Measurements from ENCODE around the gene PI4KA. TPM values are rescaled to one million over a fixed set of nuclear protein-coding genes. Genes with fewer than 3 reads are reported as not detected.
"Not testable (repeated sequence)": the region's sequence is repeated elsewhere in the genome, so short reads cannot be mapped to it uniquely, and the experiment has no call there.

The PI4KA gene
- total and polyA plus RNA-seq, 10 donors, result 29.8 to 143 (median 108) TPM

DNA sequence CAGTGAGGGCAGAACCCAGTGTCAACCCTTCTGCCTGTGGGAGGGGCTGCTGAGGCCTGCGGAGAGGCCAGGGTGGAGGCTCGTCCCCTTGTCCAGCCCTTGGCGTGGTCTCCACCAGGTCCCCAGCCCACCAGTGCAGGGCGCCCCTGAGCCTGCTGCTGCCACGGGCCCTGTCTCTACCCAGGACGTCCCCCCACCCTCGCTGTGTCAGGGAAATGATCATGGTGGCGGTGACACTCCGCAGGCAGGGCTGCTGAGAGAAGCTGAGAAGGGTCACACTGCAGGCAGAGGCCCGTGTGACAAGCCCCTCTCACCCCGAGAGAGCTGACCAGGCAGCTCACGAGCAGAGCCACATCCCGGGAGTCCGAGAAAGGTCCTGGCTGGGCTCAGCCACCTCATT lies 164.4 kb downstream of the PI4KA start:
- H3K36me3 ChIP-seq; H3K4me3 ChIP-seq; H3K27ac ChIP-seq; H3K4me1 ChIP-seq; H3K9me3 ChIP-seq; intact Hi-C loops (cut with DNase I; ENCODE audit: low total_unique reads); DNase-seq; H3K27me3 ChIP-seq (replicated peaks in 1 of 7): not testable (repeated sequence)
- WGBS, 5 donors, result 73 to 91% (median 84%) methylated on average over 3 to 8 of the region's 14 CpGs; no CpG with 5 or more reads in 1 of the 5 donors

GRCh38 chr22:20692926-20693325 lies 165.7 kb downstream of the PI4KA start:
- H3K4me1 ChIP-seq; H3K27me3 ChIP-seq (replicated peaks in 1 of 7); H3K9me3 ChIP-seq; H3K27ac ChIP-seq; DNase-seq; H3K4me3 ChIP-seq; H3K36me3 ChIP-seq; intact Hi-C loops (cut with DNase I; ENCODE audit: low total_unique reads): not testable (repeated sequence)
- 81 to 93% (median 86%) methylated on average over 7 of the region's 7 CpGs for WGBS, 5 donors

DNA sequence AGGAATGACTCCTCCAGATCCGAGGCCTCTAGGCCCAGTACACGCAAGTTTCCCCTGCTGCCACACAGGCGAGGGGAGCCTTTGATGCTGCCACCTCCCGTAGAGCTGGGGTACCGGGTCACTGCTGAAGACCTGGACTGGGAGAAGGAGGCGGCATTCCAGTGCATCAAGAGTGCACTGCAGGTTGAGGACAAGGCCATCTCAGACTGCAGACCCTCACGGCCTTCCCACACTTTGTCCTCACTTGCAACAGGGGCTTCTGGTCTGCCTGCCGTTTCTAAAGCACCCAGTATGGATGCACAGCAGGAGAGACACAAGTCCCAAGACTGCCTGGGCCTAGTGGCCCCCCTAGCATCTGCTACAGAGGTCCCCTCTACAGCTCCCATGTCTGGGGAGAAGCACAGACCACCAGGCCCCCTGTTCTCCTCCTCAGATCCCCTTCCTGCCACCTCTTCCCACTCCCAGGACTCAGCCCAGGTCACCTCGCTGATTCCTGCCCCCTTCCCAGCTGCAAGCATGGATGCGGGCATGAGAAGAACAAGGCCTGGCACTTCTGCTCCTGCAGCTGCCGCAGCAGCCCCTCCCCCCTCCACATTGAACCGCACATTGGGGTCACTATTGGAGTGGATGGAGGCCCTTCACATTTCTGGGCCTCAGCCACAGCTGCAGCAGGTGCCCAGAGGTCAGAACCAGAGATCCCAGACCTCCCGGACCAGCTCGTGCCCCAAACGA lies 167.9 kb downstream of the PI4KA start:
- H3K9me3 ChIP-seq; H3K4me1 ChIP-seq; DNase-seq; intact Hi-C loops (cut with DNase I; ENCODE audit: low total_unique reads); H3K36me3 ChIP-seq; H3K27ac ChIP-seq; H3K4me3 ChIP-seq; H3K27me3 ChIP-seq (replicated peaks in 1 of 7): not testable (repeated sequence)
- 82 to 93% (median 92%) methylated on average over 8 to 15 of the region's 15 CpGs for WGBS, 5 donors

- H3K4me1 ChIP-seq; H3K4me3 ChIP-seq; H3K27ac ChIP-seq; intact Hi-C loops (cut with DNase I; ENCODE audit: low total_unique reads); DNase-seq; H3K36me3 ChIP-seq; H3K9me3 ChIP-seq; H3K27me3 ChIP-seq (replicated peaks in 1 of 7): not testable (repeated sequence)
- WGBS, 5 donors, result 94 to 97% (median 95%) methylated on average over 24 to 29 of the region's 29 CpGs
Measured at GRCh38 chr22:20687356-20688172, 171.0 kb downstream of the PI4KA start.

GRCh38 chr22:20685764-20686163 lies 172.8 kb downstream of the PI4KA start:
- 83 to 95% (median 93%) methylated on average over 11 of the region's 11 CpGs for WGBS, 5 donors
- DNase-seq; H3K9me3 ChIP-seq; H3K4me3 ChIP-seq; H3K4me1 ChIP-seq; H3K36me3 ChIP-seq; H3K27ac ChIP-seq; intact Hi-C loops (cut with DNase I; ENCODE audit: low total_unique reads); H3K27me3 ChIP-seq (replicated peaks in 1 of 7): not testable (repeated sequence)

DNA sequence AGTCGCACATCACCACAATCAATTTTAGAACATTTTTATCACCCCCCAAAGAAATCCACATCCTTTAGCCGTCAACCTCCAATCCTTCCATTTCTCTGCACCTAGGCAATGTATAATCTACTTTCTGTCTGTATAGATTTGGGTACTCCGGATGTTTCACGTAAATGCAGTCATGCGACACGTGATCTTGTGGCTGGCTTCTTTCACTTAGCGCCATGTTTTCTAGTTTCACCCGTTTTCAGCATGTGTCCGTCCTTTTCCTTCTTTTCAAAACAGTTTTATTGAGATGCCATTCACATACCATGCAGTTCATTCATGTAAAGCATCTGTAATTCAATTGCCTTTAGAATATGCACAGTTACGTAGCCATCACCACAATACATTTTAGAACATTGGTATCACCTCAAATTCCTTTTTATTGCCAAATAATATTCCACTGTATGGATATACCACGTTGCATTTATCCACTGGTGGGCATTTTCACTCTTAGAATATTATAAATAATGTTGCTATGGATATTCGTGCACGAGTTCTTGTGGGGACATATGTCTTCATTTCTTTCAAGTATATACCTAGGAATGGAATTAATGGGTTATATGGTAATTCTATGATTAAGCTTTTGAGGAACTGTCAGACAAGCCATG lies 179.7 kb downstream of the PI4KA start:
- H3K27ac ChIP-seq; H3K4me3 ChIP-seq; H3K9me3 ChIP-seq; H3K36me3 ChIP-seq; DNase-seq; H3K4me1 ChIP-seq; intact Hi-C loops (cut with DNase I; ENCODE audit: low total_unique reads): not testable (repeated sequence)
- H3K27me3 ChIP-seq (replicated peaks in 1 of 7), result peaks cover 0 to 11% (median 0%) of the 10 kb centered on the region in 7 donors
- 89 to 93% (median 93%) methylated on average over 13 of the region's 13 CpGs for whole genome bisulfite sequencing, 5 donors

GRCh38 chr22:20677684-20678242 lies 180.8 kb downstream of the PI4KA start:
- H3K27ac ChIP-seq, result no peak overlapping the region
- intact Hi-C loops (cut with DNase I; ENCODE audit: low total_unique reads), result no loop called here
- TF ChIP-seq POLR2A (IDR thresholded peaks at IDR 0.05), result no peak
- TF ChIP-seq CTCF (IDR thresholded peaks at IDR 0.05 in 8 of 11, conservative IDR thresholded peaks at IDR 0.05 in 3 of 11), result no peak
- no peak for TF ChIP-seq POLR2AphosphoS5 (IDR thresholded peaks at IDR 0.05)

DNA sequence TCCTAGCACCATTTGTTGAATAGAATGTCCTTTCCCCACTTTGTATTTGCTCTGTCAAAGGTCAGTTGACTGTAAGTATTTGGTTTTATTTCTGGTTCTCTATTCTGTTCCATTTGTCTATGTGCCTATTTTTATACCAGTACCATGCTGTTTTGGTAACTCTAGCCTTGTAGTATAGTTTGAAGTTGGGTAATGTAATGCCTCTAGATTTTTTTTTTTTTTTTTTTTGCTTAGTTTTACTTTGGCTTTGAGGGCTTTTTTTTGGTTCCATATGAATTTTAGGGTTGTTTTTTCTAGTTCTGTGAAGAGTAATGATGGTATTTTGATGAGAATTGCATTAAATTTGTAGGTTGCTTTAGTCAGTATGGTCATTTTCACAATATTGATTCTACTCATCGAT lies 183.0 kb downstream of the PI4KA start:
- DNase-seq; H3K4me3 ChIP-seq; H3K4me1 ChIP-seq; H3K36me3 ChIP-seq; H3K27ac ChIP-seq; intact Hi-C loops (cut with DNase I; ENCODE audit: low total_unique reads); H3K9me3 ChIP-seq: not testable (repeated sequence)
- peaks cover 0 to 25% (median 13%) of the 10 kb centered on the region in 7 donors for H3K27me3 ChIP-seq (replicated peaks in 1 of 7)
- WGBS, 5 donors, result 92 to 98% (median 95%) methylated on average over 1 of the region's 1 CpG

More at GRCh38 chr22:20677684-20678242, 180.8 kb downstream of the PI4KA start:
- peaks cover 0 to 11% (median 0%) of the 10 kb centered on the region in 7 donors for H3K27me3 ChIP-seq (replicated peaks in 1 of 7)
- H3K9me3 ChIP-seq, result no peaks in the 10 kb centered on the region
- no peaks in the 10 kb centered on the region for H3K4me1 ChIP-seq
- WGBS, 5 donors, result 79 to 92% (median 84%) methylated on average over 2 of the region's 2 CpGs
- no peaks in the 10 kb centered on the region for H3K36me3 ChIP-seq
- no peak overlapping the region for H3K4me3 ChIP-seq
- DNase-seq, result no peak

Data from spleen (tissue), 11 donors.